Stimulated activated CD4-positive, alpha-beta T cell treated with anti-CD3 and anti-CD28 coated beads, Interleukin-1b, Interleukin-23, amount 100 ng/mL, for 4 hours (primary cell): ENCODE measurements around the gene MYL9.
"Not testable (repeated sequence)": the region's sequence is repeated elsewhere in the genome, so short reads cannot be mapped to it uniquely, and the experiment has no call there.

Experiments
- DNase-seq, 2 donors: peaks; one replicate each; pipeline ENCODE4 v3.0.0-alpha.2; 2020; ENCODE audit warnings: low read depth in 2 of 2

The MYL9 gene

DNA sequence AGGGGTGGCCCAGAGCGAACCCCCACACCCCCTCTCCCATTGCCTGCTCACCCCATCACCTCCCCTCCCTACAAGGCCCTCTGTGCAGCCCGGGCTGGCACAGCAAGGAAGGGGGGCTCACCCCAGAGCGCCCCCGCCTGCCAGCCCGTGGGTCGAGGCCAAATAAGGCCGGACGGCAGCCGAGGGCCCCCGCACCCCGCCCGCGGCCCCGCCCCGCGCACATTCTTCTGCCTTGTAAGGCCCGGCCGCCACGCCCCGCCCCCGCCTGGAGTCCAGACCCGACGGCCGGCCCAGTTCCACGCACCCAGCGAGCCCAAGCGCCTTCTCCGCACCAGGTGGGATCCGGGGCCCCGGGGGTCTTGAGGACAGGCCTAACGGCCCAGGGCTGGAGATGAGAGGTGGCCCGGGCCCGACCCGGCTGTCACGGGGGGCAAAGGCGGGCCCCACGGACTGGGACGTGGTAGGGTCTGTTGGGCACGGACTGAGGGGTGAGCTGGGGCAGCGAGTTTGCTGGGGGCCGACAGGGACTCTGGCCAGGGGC lies at the start of gene MYL9:
MYL9 (plus strand) TSS at position 293 of the 541 bp plus-strand sequence. CDS start 3,366 bp downstream, outside the sequence.
- no peak for DNase-seq

DNA sequence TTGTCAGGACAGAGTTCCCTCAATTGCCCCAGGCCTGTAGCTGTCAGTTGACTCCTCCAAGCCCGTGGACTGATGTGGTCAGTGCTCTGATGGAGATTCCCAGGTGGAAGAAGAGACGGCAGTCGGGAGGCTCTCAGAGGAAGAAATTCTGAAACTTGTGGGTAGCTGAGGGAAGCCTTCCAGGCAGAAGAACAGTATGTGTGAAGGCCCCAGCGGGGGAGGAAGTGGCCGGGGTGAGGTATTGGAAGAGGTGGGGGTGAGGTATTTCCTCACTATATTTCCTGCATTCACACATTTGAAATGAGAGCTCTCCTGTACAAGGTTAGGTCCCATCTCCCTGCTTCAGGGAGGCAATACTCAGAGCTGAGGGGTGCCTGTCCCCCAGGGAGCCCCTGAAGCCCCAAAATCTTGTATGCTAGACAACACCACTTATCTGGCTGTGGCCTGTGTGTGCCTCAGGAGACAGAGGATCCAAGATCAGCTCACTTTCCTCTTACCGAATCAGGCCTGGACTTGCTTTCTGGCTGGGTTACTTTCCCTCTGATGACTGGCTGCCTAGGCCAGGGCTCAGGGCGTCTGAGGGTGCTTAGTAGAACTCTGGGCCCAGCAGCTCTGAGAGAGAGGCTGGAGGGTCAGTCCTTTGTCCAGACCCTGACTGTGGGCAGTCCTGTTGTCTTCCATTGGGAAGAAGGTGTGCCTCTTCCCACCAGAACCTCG lies 49.3 kb upstream of the MYL9 start:
- peak; percentile 23 to 34 for DNase-seq

DNA sequence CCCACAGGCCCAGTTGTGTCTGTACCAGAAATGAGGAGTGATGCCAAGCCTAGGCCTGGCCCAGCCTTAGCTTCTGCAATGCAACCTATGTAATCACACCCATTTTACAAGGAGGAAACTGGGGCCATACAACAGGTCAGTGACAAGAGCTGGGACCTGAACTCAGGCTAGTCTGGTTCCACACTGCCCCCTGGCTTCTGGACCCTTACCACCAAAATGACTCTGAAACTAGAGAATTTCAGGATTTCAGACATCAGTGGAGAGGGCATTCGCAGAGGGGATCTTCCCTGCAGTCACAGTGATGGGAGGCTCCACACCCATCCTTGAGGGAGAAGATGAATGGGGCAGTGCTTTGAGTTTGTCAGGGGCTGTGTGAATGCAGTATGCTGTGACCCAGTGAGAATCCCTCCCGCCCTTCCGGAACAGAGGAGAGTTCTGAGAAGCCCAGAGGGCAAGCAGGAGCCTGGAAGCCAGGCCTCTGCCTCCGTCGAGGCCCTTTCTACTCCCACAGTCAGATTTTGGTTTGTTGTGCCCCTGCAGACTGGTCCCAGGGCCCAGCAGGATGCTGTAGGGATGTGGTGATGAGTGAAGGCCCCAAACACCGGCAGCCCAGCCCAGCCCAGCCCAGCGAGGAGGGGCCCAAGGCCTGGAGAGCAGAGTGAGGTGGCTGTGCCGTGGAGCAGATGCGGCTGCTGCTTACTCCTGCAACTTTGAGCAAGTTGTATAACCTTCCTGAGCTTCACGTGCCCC lies 48.1 kb upstream of the MYL9 start:
- no peak for DNase-seq

DNA sequence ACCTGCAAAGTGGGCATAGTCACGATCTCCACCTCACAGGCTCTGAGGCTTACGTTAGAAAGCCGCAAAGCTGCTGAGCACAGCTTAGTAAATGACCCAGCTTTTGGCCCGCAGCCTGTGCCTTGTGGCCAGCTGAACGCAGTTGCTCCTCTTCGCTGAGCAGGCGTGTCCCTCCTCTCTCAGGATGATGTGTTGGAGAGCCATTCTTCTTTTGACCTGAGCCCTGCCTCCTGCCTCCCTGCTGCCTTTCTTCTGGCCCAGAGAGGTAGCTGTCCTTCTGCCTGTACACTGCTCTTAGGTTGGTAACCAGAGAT lies 47.6 kb upstream of the MYL9 start:
- DNase-seq = no peak

DNA sequence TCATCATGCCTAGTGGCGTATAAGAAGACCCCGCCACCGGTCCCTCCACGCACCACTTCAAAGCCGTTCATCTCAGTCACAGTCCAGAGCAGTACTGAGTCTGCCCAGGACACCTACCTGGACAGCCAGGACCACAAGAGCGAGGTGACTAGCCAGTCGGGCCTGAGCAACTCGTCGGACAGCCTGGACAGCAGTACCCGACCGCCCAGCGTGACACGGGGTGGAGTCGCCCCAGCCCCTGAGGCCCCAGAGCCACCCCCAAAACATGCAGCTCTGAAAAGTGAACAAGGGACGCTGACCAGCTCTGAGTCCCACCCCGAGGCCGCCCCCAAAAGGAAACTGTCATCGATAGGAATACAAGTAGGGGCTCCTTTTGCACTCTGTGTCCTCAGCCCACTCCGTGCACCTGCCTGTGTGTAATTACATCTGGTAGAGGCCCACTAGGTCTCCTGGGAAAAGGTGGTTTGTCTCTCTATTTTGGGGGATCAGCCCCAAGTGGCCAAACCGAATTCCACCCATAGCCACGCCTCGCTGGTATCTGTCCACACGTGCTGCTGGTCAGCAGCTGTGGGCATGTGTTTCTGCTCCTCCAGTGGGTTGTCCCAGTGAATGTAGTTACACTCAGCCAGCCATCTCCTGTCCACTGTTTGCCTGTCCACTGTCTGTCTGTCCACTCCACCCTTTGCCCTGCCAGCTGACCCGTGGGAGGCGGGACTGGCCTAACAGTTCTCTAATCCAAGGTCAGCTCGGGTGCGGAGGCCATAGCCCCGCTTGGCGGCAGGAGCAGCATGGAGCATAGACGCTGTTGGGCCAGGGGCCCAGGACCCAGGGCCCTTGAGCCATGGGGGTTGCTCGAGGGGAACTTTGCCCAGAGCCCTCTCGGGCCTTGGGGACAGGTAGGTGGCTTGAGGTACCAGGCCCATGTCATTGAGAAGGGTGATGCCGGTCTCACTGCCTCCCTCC lies 44.3 kb upstream of the MYL9 start:
- DNase-seq = no peak

DNA sequence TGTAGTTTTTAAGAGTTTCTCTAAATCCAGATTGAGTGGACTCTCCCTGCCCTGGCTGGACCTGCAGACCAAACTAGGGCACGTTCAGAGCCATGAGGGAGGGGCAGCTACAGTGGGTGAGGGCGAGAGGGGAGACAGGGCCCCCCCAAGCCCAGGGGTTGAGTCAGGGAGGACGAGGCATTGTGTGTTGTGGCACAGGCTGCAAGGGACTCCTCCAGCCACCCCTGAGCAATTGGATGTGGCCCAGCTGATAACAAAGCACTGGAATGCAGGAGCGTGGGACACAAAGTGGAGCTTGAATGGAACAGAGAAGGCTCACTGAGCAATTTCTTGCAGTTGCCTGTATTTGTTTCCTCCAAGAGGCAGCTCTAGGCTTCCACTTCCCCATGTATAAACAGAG lies 43.5 kb upstream of the MYL9 start:
- no peak for DNase-seq

DNA sequence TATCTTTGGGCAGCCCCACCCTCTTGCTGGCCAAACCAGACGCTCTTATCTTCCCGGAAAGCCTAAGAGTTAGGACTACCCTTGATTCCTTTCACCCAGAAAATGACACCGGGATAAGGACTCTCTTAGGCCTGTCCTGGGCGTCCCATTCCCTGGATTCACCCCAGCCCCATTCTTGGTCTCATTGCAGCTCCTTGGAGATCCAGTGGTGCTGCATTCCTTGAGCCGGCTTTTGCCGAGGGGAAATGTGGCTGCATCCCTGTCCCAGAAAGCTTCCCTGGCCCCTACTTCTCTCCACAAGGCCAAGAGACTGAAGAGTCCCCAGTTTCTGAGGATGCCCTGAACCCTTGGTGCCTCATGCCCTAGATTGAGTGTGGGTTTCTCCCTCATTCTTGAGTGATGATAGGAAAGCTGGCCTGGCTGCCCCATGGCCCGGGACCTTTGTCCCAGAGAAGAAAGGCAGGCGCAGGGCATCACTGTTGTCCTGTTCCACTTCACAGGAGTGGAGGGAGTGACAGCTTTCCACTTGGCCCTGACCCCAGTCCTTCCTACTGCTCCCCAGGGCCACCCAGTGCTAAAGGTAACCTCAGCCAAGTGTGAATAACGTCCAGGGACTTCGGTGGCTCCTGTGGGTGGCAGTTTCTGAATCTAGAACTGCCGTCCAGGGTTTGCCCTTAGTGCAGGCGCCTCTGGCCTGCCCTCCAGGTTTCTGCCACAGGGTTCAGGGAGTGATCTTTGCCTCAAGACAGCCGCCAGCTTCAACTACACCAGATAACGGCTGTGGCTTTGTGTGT lies 42.7 kb upstream of the MYL9 start:
- no peak for DNase-seq

DNA sequence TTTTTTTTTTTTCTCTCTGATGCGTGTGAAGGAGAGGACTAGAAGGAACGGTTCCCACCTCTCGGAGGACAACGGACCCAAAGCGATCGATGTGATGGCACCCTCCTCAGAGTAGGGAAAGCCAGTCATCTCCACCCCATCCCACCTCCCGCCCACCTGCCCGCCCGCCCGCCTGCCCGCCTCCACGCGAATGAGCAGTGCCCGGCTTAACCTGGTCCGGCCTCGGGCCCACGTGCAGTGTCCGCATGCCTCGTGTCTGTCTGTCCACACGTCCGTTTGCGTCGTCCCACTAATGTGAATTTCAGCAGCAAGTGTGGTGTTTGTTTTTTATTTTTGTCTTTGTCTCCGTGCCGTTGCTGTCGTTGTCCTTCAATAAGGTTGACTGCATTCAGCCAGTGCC lies 42.1 kb upstream of the MYL9 start:
- DNase-seq = no peak

DNA sequence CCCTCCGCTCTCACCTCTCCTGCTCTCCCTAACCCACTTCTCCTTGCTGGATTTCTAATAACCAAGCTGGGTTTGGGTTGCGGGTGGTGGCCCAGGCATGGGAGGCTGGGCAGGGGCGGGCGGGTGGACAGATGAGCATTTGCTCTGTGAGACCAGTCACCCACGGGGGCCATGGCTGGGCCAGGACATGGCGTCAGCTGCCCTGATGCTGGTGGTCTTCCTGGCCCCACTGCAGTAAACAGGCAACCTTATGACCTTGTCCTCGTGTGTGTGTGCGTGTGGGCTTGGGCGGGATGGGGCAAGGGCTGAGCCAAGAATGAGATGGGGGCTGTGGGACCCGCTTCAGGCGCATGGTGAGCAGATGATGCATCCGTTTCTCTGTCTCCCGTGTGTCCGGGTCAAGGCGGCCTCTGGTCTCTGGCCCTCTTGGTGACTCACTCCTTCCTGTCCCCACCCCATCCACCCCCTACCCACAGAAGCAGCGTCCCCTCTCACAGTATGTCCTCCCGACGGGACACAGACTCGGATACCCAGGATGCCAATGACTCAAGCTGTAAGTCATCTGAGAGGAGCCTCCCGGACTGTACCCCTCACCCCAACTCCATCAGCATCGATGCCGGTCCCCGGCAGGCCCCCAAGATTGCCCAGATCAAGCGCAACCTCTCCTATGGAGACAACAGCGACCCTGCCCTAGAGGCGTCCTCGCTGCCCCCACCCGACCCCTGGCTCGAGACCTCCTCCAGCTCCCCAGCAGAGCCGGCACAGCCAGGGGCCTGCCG lies 41.4 kb upstream of the MYL9 start:
- DNase-seq = no peak

DNA sequence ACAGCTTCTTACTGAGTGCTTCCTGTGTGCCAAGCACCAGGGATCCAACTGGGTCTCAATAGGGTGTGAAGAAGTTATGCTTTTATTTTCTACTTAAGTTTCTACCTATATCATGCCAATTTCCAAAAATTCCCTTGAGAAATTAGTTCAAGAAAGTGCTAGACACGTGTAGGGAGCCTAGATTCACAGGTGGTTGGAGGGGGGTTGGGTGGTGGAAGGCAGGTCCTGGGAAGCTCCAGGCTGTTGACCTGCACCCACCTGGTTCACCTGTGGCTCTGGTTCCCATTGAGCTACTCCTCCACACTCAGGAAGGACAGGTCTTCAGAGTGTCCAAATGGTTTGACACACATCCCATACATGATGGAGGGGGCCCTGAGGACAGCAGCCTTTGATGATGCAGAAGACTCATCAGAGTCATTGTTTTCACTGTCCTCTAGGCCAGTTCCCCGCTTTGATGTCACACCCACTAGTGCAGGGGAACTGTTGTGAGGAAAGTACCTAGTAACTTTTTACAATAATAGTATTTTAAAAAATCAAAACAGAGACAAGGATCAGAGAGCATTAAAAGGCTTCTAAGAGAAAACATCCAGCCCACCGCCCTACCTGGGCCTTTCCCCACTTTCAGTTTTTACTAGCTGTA lies 39.8 kb upstream of the MYL9 start:
- no peak for DNase-seq

DNA sequence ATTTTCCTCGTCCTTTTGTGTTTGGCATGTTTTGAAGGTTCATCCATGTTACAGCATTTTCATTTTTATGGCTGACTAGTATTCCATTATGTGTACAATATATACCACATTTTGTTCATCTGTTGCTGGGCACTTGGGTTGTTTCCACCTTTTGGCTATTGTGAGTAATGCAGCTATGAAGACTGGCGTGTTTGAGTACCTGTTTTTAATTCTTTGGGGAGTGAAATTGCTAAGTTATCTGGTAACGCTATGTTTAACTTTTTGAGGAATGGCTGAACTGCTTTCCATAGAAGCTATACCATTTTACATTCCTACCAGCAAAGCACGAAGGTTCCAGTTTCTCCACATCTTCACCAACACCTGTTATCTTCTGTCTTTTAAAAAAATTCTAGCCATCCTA lies 37.0 kb upstream of the MYL9 start:
- no peak for DNase-seq

DNA sequence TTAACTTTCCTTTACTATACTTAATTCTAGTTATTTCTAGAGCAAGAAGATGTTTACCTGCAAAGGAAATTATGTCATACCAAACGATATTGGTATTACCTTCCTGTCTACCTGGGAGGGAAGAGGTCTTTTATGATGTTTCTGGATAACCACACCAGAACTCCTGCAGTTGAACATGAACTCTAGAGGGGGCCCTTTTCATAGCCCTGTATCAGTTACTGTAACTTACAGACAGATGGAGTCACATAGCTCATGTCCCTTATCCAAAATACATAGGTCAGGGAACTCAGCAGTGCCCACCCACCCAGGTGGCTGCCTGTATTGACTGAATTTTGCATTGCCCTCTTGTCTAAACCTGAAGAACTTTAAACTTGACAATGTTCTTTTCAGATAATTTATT lies 35.1 kb upstream of the MYL9 start:
- DNase-seq = no peak

DNA sequence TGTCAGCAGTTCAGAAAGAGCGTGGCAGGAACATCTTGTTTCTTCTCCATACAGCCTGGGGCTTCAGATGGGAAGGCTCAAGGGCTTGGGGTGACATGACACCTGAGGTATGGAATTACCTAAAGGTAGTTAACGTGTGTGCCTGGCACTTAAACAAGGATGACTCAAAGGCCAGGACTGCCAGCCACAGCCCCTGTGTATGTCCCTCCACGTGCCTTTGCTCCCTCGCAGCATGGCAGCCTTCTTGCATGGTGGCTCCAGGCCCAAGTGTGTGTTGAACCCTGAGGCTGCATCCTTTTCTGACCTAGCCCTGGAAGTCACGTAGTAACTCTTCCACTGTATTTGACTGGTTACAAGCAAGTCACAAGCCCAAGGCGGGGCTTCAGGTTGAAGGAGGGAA lies 33.6 kb upstream of the MYL9 start:
- no peak for DNase-seq

DNA sequence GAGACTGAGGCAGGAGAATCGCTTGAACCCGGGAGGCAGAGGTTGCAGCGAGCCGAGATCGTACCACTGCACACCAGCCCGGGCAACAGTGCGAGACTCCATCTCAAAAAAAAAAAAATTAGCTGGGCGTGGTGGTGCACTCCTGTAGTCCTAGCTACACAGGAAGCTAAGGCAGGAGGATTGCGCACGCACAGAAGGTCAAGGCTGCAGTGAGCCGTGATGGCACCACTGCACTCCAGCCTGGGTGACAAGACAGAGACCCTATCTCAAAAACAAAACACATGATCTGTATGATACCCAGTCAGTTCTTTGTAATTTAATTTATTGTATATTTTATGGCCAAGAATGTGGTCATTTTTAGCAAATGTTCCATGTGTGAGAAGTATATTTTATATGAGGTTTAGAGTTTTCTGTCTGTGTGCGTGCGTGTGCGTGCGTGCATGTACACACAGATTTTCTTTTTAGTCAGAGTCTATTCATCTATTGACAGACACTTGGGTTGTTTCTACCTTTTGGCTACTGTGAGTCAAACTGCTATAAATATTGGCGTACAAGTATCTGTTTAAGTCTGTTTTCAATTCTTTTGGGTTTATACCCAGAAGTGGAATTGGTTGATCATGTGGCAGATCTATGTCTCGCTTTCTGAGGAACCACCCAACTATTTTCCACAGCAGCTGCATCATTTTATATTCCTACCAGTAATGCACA lies 22.2 kb upstream of the MYL9 start:
- DNase-seq = no peak

DNA sequence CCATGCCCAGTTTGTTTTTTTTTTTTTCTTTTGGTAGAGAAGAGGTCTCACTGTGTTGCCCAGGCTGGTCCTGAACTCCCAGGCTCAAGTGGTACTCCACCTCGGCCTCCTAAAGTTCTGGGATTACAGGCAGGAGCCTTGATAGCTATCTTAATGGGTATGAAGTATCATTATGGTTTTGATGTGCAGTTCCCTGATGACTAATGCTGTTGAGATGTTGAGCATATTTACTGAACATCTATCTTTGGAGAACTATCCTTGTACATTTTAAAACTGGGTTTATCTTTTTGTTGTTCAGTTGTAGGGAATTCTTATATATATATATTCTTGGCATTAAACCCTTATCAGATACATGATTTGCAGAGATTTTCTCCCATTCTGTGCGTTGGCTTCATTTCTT lies 21.4 kb upstream of the MYL9 start:
- DNase-seq = no peak

DNA sequence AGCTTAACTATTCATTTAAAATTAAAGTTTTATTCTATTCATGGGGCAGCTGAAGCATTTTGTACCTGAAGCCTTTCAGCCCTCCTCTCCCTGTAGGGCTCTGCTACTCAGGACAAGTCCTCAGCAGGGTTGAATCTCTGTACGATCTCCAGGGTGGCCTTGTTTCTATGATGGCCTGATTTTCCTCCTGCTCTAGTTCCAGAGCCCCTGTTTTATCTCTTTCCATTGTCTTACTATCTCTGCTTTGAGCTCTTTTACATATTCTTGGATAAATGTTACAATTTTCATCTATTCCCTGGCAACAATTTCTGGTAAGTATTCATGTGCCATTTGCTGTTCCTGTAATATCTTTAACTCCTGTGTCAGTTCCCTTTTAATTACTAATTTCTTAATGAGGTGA lies 19.8 kb upstream of the MYL9 start:
- DNase-seq = no peak

DNA sequence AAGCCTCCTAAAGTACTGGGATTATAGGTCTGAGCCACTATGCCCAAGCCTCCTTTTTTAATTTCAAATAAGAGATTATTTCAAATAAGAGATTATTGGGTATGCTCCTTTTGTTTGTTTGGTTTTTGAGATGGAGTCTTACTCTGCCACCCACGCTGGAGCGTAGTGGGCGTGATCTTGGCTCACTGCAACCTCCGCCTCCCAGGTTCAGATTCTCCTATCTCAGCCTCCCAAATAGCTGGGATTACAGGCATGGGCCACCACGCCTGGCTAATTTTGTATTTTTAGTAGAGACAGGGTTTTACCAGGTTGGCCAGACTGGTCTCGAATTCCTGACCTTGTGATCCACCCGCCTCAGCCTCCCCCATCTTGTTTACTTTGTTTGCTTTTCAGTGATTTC lies 18.9 kb upstream of the MYL9 start:
- not testable (repeated sequence) for DNase-seq

DNA sequence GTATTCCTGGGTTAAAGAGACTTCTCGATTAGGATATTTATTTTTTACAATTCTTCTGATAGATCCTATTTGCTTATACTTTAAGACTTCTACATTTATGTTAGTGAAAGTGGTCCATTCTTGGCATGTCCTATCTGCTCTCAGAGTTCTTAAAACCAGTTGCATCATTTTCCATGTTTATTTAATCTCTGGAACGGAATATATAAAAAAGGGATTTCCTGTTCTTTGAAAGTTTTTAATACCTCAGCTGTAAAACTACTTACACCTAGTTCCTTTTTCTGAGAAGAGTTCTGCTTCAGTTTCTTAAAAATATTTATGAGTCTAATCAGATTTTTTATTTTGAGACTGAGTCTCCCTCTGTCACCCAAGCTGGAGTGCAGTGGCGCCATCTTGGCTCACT lies 18.0 kb upstream of the MYL9 start:
- no peak for DNase-seq

DNA sequence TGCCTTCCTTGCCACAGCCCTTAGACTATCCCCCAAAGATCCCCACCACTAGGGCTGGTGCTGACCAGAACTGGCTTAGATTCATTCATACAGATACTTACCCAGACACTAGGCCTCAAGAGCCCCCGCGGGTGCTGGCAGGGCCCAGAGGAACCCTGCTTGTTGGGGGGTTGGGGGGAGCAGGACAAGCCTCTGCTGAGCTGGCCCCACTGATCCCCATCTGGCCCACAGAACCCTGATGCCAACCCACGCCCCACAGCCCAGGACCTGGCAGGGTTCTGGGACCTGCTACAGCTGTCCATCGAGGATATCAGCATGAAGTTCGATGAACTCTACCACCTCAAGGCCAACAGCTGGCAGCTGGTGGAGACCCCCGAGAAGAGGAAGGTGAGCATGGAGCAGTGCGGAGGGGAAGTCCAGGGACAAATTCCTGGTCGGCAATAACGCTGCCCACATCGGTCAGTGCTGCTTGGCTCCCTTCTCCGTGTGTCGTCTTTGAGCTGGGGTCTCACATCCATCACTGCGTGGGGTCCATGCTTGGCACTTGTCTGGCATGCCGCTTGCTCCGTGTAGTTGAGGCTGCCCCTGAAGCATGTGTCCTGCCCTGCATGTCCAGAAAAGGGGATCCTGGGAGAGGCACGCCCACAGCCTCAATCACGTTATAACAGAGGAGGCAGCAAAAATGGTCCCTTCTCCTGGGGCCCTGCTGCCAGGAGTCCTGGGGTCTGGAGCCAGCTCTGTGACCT lies 15.5 kb upstream of the MYL9 start:
- no peak for DNase-seq
